Cortex of kidney (tissue), 1 donor: ENCODE data around the gene TMEM108.

Experiments
- DNase-seq: peaks from one replicate; lab custom pipeline; 2025; lab: John Stamatoyannopoulos, UW

Gene TMEM108

DNA sequence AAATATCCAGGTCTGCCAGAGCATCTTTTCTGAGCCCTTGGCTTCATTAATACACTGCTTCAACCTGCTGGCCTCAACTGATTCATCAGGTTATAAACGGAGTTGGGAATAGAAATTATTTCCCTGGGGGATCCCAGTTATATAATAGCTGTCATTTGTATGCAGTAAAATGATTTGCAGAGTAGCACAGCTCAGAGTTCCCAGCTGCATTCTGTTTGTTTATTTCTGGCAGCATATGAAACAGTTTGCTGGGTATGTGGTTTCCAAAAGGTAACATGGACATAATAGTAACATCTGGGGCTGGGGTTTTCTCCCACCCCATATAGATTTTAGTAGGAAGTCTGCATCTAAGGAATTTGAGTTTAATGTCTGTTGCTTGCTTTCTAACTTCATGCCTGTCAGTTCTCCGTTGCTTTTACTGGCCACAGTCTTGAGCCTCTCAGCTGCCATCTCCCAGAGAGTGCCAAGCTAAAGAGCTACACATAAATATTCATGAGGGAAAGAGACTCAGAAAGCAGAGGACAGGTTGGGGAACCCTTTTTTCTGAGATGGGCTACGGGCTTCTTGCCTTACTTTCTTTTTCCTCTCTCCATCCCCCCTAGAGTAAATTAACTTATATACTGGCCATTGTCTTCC is 124.6 kb downstream of the TMEM108 start:
- DNase-seq: no peak

GRCh38 chr3:133167340-133168024 is 129.3 kb downstream of the TMEM108 start:
- DNase-seq: no peak

GRCh38 chr3:133168025-133168401 is 129.8 kb downstream of the TMEM108 start:
- no peak for DNase-seq

DNA sequence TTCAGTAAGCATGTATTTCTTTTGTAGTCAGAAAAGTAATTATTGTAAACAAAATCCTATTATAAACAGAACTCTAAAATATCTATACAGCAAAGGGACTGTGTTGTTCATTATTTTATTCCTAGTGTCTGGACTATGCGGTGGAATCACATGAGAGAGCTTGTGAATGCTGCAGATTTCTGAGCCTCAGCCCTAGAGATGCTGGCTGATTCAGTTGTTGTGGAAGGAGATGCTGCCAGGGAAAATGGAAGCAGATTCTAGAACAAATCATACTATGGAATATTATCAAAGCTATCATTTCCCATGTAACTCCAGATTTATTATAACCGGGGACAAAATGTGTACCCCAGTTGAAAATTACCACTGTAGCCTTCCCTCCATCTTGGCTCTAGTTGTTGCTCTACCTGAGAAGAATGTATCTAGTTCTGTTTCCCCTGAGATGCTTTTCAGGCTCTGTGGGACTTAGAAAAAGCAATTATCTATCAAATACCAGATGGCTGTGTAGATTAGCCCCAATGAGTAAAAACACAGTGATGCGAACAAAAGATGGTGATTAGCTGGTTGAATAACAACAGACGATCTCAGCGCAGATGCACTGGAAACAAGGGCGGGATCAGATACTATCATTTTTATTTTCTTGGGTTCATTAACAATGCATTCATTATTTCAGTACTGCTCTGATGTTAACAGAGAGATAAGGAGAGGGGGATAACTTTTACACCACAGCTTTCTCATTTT is 131.3 kb downstream of the TMEM108 start:
- no peak for DNase-seq

GRCh38 chr3:133171831-133172230 is 133.6 kb downstream of the TMEM108 start:
- DNase-seq: no peak

DNA sequence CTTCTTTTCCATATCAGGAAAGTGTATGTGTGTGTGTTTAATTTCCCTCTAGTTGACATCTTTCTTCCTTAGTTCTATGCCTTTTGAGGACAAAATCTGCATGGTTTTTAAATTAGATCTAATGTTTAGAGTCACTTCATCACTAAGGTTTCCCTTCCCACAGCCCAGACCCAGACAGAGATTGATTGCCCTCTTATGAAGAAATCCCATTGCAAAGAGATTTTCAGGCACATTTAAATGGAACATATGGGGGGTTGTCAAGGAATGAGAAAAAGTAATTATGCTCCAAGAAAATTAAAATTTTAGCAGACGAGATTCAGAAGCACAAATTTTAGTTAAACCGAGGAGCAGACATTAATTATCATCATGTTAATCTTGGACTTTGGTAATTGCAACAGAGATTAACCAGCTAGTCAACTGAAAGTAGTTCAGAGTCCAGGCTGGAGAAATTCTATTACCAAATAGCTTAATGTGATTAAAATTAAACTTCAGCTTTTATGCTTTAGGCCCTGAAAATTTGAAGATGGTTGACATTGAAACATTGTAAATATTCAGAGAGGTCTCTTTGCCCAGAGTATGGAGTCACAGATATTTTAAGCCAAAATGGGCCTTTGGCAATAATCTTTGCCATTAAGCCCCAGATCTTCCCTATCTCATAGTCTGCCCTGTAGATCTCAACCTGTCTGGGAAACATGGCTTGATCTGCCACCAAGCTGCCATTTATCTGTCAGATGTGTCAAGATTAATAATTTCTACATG is 143.4 kb downstream of the TMEM108 start:
- no peak for DNase-seq

- no peak for DNase-seq
Measured at GRCh38 chr3:133187870-133188379, 149.7 kb downstream of the TMEM108 start.

DNA sequence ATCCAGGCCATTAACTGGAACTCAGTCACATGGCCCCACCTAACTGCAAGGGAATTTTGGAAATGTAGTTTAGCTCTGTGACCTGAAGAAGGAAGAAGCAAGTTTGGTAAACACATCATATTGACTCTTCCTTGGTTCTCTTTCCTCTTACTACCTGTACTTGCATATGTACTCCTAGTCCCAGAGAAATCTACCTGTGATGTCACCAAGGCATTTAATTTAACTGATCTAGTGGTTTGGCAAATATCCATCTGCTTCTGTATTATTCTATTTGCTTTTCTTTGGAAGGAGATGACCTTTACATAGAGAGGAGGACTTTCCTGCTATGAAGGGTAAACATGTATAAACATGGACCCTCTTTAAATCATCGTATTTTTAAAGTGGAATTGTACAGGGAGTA is 150.8 kb downstream of the TMEM108 start:
- no peak for DNase-seq

DNA sequence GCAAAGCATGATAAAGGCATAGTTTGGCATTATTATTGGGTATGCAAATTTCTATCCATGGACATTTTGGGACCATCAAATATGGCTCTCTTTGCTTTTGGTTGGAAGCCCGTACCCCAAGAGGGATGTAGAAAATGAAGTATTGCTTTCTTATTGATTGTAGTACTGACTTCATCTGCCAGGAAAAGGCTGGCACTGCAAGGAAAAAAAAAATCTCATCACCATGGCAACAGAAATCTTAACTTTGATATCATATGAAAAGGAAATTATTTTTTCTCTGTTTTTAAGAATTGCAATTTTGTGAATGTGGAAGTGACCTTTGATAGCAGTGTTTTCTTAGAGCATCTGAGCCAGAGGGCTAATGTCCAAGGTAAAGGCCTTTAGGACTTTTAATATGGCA is 151.7 kb downstream of the TMEM108 start:
- DNase-seq: no peak

- DNase-seq: no peak
Measured at GRCh38 chr3:133191818-133192217, 153.6 kb downstream of the TMEM108 start.

DNA sequence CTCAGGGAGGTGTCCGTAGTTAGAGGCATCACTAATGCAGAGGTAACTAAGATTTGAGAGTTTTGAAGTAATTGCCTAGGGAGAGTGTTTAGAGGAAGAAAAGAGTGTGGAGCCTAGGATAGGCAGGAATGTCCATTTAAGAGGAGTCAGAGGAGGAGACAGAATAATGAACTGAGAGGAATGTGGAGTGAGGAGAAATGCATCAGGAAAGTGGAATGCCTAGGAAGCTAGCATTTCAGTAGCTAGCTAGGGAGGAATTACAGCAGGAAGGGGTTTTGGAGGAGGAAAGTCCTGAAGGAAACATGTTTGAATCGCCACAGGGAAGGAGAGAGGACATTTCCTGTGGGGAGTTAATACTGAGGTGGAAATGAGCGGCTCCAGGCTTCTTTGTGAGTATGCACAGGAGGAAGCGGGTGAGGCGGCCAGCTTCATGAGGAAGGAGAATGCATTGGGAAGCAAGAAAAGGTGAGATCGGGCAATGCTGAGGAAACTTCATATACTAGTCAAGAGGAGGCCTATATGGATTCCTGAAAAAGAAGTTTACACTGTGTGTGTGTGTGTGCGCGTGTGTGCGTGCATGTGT is 154.3 kb downstream of the TMEM108 start:
- DNase-seq: no peak

- DNase-seq: no peak
Measured at GRCh38 chr3:133192967-133193366, 154.8 kb downstream of the TMEM108 start.

DNA sequence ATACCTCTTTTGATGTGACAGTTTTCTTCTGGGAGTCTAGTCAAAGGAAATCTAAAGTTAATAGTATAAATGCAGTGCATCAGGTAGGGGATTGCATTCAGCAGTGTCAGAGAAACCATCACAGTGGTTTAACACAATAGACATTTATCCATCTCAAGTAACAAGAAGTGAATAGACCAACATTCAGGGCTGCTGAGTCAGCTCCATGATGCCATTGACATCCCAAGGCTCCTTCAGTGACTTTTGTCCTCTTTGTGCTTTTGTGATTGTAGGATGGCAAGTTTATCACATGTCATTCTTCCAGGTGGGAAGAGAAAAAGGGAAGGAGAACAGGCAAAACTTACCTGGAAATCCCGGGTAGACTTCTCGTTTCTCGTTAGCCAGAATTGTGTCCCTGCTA is 158.3 kb downstream of the TMEM108 start:
- no peak for DNase-seq

- no peak for DNase-seq
Measured at GRCh38 chr3:133197619-133198018, 159.4 kb downstream of the TMEM108 start.

- DNase-seq: no peak
Measured at GRCh38 chr3:133206921-133207320, 168.7 kb downstream of the TMEM108 start.

DNA sequence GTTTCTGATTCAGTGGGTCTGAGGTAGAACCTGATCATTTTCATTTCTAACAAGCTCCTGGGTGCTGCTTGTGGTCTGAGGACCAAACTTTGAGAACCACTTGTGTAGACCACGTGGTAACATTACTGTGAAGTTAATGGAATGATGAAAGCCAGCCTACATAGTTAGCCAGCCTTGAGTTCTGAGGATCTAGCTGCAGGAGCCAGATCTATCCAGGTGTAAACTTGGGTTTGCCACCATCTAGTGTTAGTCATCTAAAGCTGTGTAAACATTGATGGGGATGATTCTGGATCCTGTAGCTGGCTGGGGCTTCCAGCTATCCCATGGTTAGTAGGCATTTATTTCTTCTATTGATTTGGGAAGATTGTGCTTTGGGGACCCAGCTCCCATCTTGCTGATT is 170.0 kb downstream of the TMEM108 start:
- no peak for DNase-seq

DNA sequence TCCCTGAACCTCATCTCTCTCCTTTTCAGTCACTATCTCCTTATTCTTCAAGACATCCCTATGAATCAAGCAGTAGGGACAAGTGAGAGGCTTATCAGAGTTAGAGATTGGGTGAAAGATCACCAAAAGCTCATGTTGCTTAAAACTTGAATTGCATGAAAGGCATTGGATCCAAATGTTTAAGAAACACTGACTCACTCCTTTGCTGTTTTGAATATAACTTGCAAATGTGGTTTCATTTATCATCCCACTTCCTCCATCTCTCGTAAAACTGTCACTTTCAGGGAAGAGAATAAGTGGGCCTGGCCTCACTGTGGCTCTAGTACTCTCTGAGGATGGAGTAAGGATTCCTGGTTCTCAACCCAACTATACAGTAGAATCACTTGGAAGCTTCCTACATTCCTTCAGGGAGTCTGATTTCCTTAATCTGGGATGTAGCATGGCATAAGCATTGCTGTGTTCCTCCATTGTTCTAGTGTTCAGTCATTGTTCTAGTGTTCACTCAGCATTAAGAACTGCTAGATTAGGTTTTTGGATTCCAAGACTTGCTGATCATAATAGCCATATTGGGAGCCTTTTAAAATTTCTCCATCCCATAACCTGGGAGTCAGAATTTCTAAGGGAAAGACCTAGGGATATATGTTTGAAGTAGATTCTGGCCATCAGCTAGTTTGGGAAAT is 171.8 kb downstream of the TMEM108 start:
- DNase-seq: no peak

- no peak for DNase-seq
Measured at GRCh38 chr3:133210656-133211055, 172.5 kb downstream of the TMEM108 start.

DNA sequence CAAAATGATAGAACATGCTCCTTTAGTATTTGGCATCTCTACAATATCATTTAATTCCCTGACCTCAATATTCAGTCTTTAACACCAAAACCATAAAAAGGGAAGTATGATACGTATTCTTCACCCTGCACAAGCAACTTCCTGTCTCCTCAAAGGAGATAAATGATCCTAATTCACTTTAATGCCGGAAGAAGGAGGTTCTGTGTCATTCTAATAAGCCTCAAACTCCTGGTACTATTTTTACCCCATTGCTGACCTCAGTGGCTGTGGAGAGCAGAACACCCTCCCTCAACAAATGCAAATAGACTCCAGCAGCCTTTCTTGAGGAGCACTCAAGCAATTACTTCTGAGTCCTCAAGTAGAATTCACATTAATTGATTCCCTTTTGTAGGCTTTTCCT is 173.3 kb downstream of the TMEM108 start:
- no peak for DNase-seq

DNA sequence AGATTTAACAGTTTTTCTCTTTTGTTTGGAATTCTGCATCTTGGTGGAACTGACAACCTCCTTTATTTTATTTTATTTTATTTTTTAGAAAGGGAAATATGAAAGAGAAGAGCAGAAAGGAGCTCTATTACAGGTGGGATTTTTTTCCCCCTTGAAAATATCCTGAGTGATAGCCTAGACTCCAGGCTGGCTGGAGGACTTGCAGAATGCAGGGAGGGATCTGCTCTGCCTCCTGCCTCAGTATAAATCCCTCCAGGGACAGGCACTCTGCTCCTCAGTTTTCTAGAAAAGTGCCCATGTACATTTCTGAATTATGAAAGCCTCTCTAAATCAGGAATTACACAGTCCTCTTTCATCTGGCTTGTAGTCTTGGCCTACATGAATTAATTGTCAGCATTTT is 173.7 kb downstream of the TMEM108 start:
- DNase-seq: no peak

DNA sequence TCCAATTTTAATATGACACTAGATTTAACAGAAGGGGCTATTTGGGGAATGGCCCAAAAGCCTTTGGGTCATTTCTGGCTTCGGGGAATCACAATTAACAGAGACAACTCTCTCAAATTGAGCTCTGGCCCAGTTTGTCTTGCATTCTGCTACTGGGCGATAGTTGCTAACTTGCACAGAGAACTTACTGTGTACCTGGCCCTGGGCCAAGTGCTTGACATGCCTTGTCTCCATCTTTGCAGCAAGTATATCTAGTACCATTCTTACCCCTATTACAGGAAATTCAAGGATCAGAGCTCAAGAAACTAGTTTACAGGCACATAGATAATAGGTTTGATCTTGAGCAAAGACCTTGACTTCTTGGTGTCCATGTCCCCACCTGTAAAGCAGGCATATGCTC is 175.7 kb downstream of the TMEM108 start:
- DNase-seq: no peak
